ENCODE results near the gene NALCN.
A peak's percentile ranks its signal among the peaks of the same experiment; 100 is the strongest.
"Not testable (repeated sequence)": the region's sequence is repeated elsewhere in the genome, so short reads cannot be mapped to it uniquely, and the experiment has no call there.

Gene NALCN

GRCh38 chr13:101341464-101341863, 74.8 kb downstream of the NALCN start:
- peak; percentile 16 for DNase-seq (ENCODE audit: low read depth)

DNA sequence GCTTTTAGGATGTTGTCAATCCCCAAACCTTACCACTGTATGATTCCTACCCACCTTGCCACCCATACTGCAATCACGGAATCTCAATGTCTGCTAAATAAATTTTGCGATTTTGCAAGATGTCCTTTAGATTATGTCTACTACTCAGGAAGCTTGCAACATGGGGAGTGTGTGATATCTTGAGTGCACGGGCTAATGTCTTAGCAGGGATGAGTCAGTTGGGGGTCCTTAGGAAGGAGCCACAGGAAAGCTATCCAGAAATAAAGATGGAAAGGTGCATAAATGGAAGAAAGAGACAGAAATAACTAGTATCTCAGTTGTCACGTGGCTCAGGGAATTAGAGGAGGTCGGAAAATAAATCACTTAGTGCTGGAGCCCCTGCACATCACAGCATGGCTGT, 77.1 kb downstream of the NALCN start:
- no peak for DNase-seq (ENCODE audit: low read depth)

- DNase-seq (ENCODE audit: low read depth), result no peak
Measured at GRCh38 chr13:101332583-101332982, 83.7 kb downstream of the NALCN start.

GRCh38 chr13:101331731-101332130, 84.6 kb downstream of the NALCN start:
- no peak for DNase-seq (ENCODE audit: low read depth)

- no peak for DNase-seq (ENCODE audit: low read depth)
Measured at GRCh38 chr13:101327871-101328270, 88.4 kb downstream of the NALCN start.

GRCh38 chr13:101326710-101327109, 89.6 kb downstream of the NALCN start:
- no peak for DNase-seq (ENCODE audit: low read depth)

- no peak for DNase-seq (ENCODE audit: low read depth)
Measured at GRCh38 chr13:101325423-101325822, 90.9 kb downstream of the NALCN start.

GRCh38 chr13:101323601-101324000, 92.7 kb downstream of the NALCN start:
- DNase-seq (ENCODE audit: low read depth), result no peak

DNA sequence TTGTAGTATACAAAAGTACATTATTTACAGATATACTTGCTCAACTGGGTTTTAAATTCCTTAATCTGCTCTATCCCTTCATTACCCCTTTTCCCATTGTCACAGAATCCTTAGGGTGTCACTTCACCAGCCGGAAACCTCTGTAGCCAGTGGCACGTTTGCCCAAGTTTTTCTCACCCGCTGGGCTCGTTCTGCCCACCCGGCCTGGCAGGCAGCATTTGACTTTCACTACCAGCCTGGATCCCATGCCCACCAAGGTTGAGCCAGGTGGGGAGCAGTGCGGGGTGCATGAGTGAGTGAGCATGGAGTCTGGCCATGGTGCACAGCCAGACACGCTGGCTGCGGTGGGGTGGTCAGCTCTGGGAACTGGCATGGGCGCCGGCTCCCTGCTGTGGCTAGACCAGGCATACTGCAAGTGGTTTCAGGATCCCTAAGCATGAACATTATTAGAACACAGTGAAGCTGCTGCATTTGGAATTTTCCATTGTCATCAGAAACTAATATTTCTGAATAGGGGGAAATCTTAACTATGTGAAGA, 98.3 kb downstream of the NALCN start:
- no peak for DNase-seq (ENCODE audit: low read depth)

DNA sequence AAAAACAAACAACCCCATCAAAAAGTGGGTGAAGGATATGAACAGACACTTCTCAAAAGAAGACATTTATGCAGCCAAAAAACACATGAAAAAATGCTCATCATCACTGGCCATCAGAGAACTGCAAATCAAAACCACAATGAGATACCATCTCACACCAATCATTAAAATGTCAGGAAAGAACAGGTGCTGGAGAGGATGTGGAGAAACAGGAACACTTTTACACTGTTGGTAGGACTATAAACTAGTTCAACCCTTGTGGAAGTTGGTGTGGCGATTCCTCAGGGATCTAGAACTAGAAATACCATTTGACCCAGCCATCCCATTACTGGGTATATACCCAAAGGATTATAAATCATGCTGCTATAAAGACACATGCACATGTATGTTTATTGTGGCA, 102.8 kb downstream of the NALCN start:
- not testable (repeated sequence) for DNase-seq (ENCODE audit: low read depth)

- peak; percentile 56 for DNase-seq (ENCODE audit: low read depth)
Measured at GRCh38 chr13:101309014-101309619, 107.2 kb downstream of the NALCN start.

DNA sequence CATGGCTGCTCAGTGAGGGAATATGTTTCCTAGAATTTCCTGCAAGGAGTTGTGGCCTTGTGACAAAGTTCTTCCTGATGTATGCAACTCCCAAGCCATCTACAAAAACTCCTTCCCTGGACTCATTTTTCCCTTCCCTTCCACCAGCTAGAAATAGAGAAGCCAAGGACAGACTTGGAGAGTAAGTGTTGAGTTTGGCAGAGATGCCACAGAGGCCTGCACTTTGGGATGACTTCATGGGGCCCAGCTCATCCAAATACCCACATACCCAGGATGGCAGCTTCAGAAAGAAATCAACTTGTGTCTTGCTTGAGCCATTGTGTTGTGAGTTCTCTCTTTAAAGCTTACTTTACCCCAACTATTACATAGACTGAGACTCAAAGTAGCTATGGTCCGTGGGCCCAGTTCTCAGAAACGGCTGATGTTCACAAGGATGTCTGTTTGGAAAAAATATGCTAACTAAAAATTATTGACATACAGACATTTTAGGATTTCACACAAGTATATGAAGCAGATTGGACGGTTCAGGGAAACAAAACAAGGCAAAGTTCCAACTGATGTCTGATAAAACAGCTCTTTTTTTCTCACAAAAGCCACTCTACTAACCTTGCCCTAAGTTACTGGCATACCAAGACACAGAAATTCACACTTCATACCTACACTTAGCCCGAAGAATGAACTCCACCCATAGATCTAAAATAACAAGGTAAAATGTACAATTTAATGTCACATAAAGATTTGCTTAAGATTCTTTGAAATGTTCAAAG, 107.9 kb downstream of the NALCN start:
- DNase-seq (ENCODE audit: low read depth), result no peak

DNA sequence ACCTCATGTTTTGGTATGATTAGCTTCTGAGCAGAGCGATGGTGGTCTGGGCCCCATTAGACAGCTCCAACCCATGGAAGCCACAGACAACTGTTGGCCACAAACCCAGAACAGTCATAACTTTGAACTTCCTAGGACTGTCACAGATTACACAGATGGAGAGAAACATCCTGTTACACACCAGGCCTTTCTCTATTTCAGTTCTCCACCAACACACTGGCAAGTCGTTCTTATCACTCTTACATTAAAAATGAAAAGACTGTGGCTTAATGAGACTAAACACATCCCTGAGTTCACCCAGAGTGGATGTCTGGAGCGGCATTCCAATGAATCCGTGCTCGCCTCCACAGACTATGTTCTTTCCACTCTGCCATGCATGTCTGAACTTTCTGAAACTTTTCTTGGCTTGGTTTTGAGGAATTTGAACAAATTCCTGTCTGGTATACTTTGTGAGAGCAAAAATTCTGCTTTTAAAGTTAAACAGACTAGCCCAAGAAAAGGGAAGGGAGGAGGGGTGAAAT, 109.1 kb downstream of the NALCN start:
- peak; percentile 48 for DNase-seq (ENCODE audit: low read depth)

DNA sequence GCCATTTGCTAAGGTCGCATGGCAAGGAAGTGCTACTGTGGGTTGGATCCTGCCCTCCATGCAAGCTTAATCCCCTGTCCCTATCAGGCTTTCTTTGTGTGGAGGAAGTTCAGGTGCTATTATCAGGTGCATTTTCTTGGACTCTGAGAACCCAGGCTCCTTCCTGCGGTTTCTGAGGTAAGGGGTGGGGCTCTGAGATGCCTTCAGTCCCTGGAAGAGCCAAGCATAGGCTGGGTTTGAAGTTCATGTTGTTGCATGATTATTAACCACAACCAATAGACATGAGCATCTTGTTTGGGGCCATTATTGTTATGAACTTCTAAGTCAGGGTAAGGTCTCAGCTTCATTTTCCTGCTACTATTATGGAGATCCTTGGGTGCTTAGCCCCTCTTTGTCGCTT, 109.5 kb downstream of the NALCN start:
- DNase-seq (ENCODE audit: low read depth), result no peak

DNA sequence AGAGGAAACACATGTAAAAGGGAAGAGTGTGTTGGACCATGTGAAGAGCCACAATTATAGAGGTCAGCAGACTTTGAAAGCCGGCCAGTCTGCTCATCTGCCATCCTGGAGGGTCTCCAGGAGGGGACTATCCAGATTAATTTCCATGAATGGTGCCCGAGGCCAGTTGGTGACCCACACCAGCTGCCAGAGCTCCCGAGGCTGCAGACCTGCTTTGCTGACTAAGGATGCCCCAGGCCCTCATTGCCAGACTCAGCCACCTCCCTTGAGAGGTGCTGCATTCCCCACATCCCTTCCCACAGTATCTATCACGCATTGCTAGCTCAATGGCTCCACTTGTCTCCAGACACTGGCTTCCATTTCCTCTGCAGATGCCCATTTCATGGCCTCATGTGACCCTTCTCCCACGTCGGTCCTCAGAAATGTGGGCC, 110.3 kb downstream of the NALCN start:
- no peak for DNase-seq (ENCODE audit: low read depth)

GRCh38 chr13:101303521-101303920, 112.8 kb downstream of the NALCN start:
- no peak for DNase-seq (ENCODE audit: low read depth)

DNA sequence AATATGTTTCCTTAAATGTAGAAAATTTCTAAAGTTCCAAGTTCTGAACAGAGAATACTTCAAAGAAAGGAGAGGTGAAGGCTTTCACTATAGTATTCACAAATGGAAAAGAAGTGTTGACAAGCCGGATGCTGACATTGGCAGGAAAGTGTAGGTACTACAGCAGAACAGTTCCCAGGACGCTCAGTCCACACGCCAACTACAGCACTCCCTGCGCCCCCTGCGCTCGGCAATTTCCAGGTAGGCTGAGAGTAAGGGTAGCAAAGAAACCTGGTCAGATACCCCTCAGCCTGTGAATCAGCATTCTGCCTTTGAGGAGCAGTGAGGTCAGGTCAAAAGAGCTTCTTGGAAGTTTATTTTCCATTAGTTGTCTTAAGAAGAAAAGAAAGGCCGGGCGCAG, 115.3 kb downstream of the NALCN start:
- DNase-seq (ENCODE audit: low read depth), result no peak

GRCh38 chr13:101300531-101300930, 115.8 kb downstream of the NALCN start:
- no peak for DNase-seq (ENCODE audit: low read depth)

- DNase-seq (ENCODE audit: low read depth), result no peak
Measured at GRCh38 chr13:101298517-101298916, 117.8 kb downstream of the NALCN start.

- DNase-seq (ENCODE audit: low read depth), result no peak
Measured at GRCh38 chr13:101297794-101298193, 118.5 kb downstream of the NALCN start.

DNA sequence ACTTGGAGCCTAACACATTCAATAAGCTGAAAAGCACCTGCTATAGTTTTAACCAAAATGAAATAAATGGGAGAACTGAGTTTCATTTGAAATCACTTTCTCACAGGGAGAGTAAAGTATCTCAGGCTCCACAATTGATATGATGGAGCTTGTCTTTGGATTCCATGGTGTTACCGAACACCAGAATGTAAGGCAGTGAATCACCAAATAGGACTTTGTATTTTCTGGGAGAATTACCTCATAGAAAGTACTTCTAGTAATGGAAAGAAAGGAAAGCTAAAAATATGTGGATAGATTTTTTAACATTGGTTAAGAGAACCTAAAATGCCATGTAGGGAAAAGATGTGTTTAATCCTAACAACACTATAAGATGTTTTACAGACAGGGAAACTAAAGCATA, 123.6 kb downstream of the NALCN start:
- no peak for DNase-seq (ENCODE audit: low read depth)

GRCh38 chr13:101291646-101292515, 124.4 kb downstream of the NALCN start:
- no peak for DNase-seq (ENCODE audit: low read depth)
